Neuronal stem cell (in vitro differentiated cells): ENCODE data around the gene DDX24.

ENCODE experiments used
- DNase-seq: peaks from one replicate; pipeline ENCODE4 v3.0.0-alpha.2; 2013; ENCODE audit warnings: low spot score
- H2AFZ ChIP-seq: one replicate; pipeline ENCODE4 v1.6.1; 2013; ENCODE audit warnings: mild to moderate bottlenecking, low read length, inconsistent platforms
- H2AK5ac ChIP-seq: 2 replicates; pipeline ENCODE4 v1.6.1; 2013; ENCODE audit warnings: low read depth, mild to moderate bottlenecking, inconsistent platforms, low read length, moderate library complexity, mixed read lengths
- H2BK120ac ChIP-seq: 2 replicates; pipeline ENCODE4 v1.6.1; 2013; ENCODE audit warnings: low read depth, mild to moderate bottlenecking, inconsistent platforms, low read length, moderate library complexity, mixed read lengths
- H2BK12ac ChIP-seq: one replicate; pipeline ENCODE4 v1.6.1; 2013; ENCODE audit warnings: low read length, inconsistent platforms
- H2BK15ac ChIP-seq: 2 replicates; pipeline ENCODE4 v1.6.1; 2013; ENCODE audit warnings: mild to moderate bottlenecking, low read length, inconsistent platforms, mixed read lengths
- H2BK5ac ChIP-seq: one replicate; pipeline ENCODE4 v1.6.1; 2013; ENCODE audit warnings: inconsistent platforms, mild to moderate bottlenecking, low read length, moderate library complexity
- H3K14ac ChIP-seq: one replicate; pipeline ENCODE4 v1.6.1; 2013; ENCODE audit warnings: low read length, inconsistent platforms
- H3K18ac ChIP-seq: 2 replicates; pipeline ENCODE4 v1.6.1; 2013; ENCODE audit warnings: low read length, inconsistent platforms
- H3K23ac ChIP-seq: 2 replicates; pipeline ENCODE4 v1.6.1; 2013; ENCODE audit warnings: low read depth, mild to moderate bottlenecking, mixed read lengths, low read length, inconsistent platforms; ENCODE audit not compliant: poor library complexity
- H3K27ac ChIP-seq: replicated peaks from 3 replicates; pipeline ENCODE4 v1.5.1; 2013; ENCODE audit warnings: low read length, inconsistent platforms
- H3K27me3 ChIP-seq, 3 experiments: 2 replicates each; pipeline ENCODE4 v1.6.1; 2013; ENCODE audit warnings: low read length in 3 of 3, mild to moderate bottlenecking in 2 of 3, inconsistent platforms in 1 of 3, low read depth in 1 of 3, mixed read lengths in 1 of 3, moderate library complexity in 1 of 3; ENCODE audit not compliant: control insufficient read depth in 3 of 3, insufficient read depth in 3 of 3
- H3K36me3 ChIP-seq, 2 donors: replicated peaks in 1 of 2; 2 replicates each; pipeline ENCODE4 v1.6.1; 2013; ENCODE audit warnings: low read length in 2 of 2; ENCODE audit not compliant: control insufficient read depth in 2 of 2, insufficient read depth in 2 of 2
- H3K4ac ChIP-seq: 2 replicates; pipeline ENCODE4 v1.6.1; 2013; ENCODE audit warnings: inconsistent platforms, mild to moderate bottlenecking, low read length, moderate library complexity
- H3K4me1 ChIP-seq, 2 donors: 1 replicate in 1 of 2; 2 replicates in 1 of 2; pipeline ENCODE4 v1.6.1; 2013; ENCODE audit warnings: low read length in 2 of 2, low read depth in 1 of 2; ENCODE audit not compliant: control insufficient read depth in 2 of 2, insufficient read depth in 1 of 2
- H3K4me2 ChIP-seq: one replicate; pipeline ENCODE4 v1.6.1; 2013; ENCODE audit warnings: mild to moderate bottlenecking, low read length, inconsistent platforms; ENCODE audit not compliant: insufficient read depth, poor library complexity, severe bottlenecking
- H3K4me3 ChIP-seq, 2 donors: 2 replicates each; pipeline ENCODE4 v1.5.1; 2013; ENCODE audit warnings: low read length in 2 of 2, mild to moderate bottlenecking in 2 of 2, inconsistent platforms in 1 of 2, moderate library complexity in 1 of 2
- H3K79me1 ChIP-seq: one replicate; pipeline ENCODE4 v1.6.1; 2013; ENCODE audit warnings: low read depth, mild to moderate bottlenecking, inconsistent platforms, low read length, moderate library complexity
- H3K9ac ChIP-seq: one replicate; pipeline ENCODE4 v1.6.1; 2013; ENCODE audit warnings: mild to moderate bottlenecking, low read depth, low read length, inconsistent platforms; ENCODE audit not compliant: poor library complexity
- H3K9me3 ChIP-seq, 2 donors: replicated peaks in 1 of 2; 2 replicates each; pipeline versions ENCODE3 to v1.6.1; 2013; ENCODE audit warnings: low read length in 2 of 2, mild to moderate bottlenecking in 2 of 2, inconsistent platforms in 1 of 2, low read depth in 1 of 2, mixed read lengths in 1 of 2, moderate library complexity in 1 of 2; ENCODE audit not compliant: control insufficient read depth in 2 of 2, insufficient read depth in 1 of 2
- H4K8ac ChIP-seq: one replicate; pipeline ENCODE4 v1.6.1; 2013; ENCODE audit warnings: low read depth, mild to moderate bottlenecking, inconsistent platforms, low read length, moderate library complexity
- H4K91ac ChIP-seq: one replicate; pipeline ENCODE4 v1.6.1; 2013; ENCODE audit warnings: low read length, low read depth, mild to moderate bottlenecking, inconsistent platforms; ENCODE audit not compliant: poor library complexity
- WGBS, 2 donors: extraction: QIAGEN DNeasy Blood & Tissue Kit; methylation state at CpG; one replicate each; pipeline ENCODE4 v1.1.7; 2013; ENCODE audit warnings: missing lambda C conversion rate in 2 of 2, mixed read lengths in 1 of 2; ENCODE audit not compliant: insufficient read length in 2 of 2, insufficient replicate concordance in 1 of 2; ENCODE audit errors: extremely low coverage in 2 of 2; 5-methylcytosine and 5-hydroxymethylcytosine counted together

Gene DDX24

GRCh38 chr14:94043111-94043755 lies 37.8 kb downstream of the DDX24 start:
- Histone ChIP-seq H3K4ac (no peak overlapping the region), H3K4me1 (peaks cover 0 to 2% of the 10 kb centered on the region in 2 donors), H2BK15ac (no peak overlapping the region), H3K9me3 (no peaks in the 10 kb centered on the region), H3K27ac (no peak overlapping the region), H3K36me3 (peaks cover 23 to 51% of the 10 kb centered on the region in 2 donors), H4K91ac (no peak overlapping the region), H2BK120ac (no peak overlapping the region), H4K8ac (no peak overlapping the region), H3K14ac (no peak overlapping the region), H3K23ac (no peak overlapping the region), H3K27me3 (no peaks in the 10 kb centered on the region), H2AFZ (no peak overlapping the region), H2BK5ac (no peak overlapping the region), H2AK5ac (no peak overlapping the region), H3K4me2 (no peak overlapping the region), H3K9ac (no peak overlapping the region), H3K79me1 (peaks cover 2% of the 10 kb centered on the region), H2BK12ac (no peak overlapping the region), H3K4me3 (no peak overlapping the region), H3K18ac (peak overlapping the region; percentile 21)
- WGBS, 2 donors = no CpG with 5 or more reads among the region's 13 CpGs
- no peak for DNase-seq

DNA sequence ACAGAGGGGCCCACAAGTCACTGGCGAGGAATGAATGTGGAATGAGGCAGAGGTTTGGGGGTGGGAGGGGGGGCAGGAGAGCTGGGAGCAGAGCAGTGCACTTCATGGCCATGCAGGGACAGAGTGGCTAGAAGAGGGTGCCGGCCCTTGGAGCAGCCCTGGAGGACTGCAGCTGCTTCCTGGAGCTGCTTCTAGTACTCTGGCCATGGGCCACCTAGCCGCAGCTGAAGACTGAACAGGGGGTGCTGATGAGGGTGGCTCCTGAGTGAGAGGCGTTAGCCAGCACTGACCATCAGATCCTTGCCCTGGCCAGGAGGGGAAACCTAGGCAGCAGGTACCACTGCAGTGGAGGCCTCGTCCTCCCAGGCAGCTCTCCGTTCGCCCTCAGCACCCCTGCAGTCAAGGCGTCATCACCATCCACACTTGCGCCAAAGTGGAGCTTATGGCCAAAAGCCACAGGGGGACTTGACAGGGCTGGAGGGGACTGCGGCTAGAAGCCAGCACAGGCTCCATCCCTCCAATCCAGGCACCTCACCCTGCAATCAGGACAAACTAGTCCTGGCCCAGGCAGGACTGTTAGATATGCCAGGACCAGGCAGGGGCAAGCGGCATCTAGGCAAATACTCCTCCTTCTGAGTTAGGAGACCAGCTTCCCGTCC lies 38.4 kb downstream of the DDX24 start:
- no peak overlapping the region for H4K91ac ChIP-seq
- H3K4ac ChIP-seq = no peak overlapping the region
- no peak overlapping the region for H2BK5ac ChIP-seq
- H3K9ac ChIP-seq = peak overlapping the region; percentile 63
- H3K4me2 ChIP-seq = no peak overlapping the region
- H3K23ac ChIP-seq = no peak overlapping the region
- no peak overlapping the region for H3K4me3 ChIP-seq
- no peak for DNase-seq
- peaks cover 2% of the 10 kb centered on the region for H3K79me1 ChIP-seq
- no CpG with 5 or more reads among the region's 12 CpGs for WGBS, 2 donors
- H3K18ac ChIP-seq = peak overlapping the region; percentile 59
- no peaks in the 10 kb centered on the region for H3K27me3 ChIP-seq
- no peak overlapping the region for H2AK5ac ChIP-seq
- H3K4me1 ChIP-seq = peaks cover 0 to 2% of the 10 kb centered on the region in 2 donors
- H3K27ac ChIP-seq = no peak overlapping the region
- no peak overlapping the region for H2BK120ac ChIP-seq
- H2BK15ac ChIP-seq = no peak overlapping the region
- peak overlapping the region; percentile 47 for H3K14ac ChIP-seq
- H4K8ac ChIP-seq = no peak overlapping the region
- H2BK12ac ChIP-seq = no peak overlapping the region
- no peak overlapping the region for H2AFZ ChIP-seq
- no peaks in the 10 kb centered on the region for H3K9me3 ChIP-seq
- peaks cover 26 to 44% of the 10 kb centered on the region in 2 donors for H3K36me3 ChIP-seq

- H3K9ac ChIP-seq = no peak overlapping the region
- H4K8ac ChIP-seq = peak overlapping the region; percentile 4
- H3K18ac ChIP-seq = no peak overlapping the region
- H2BK120ac ChIP-seq = no peak overlapping the region
- no peak overlapping the region for H3K4me3 ChIP-seq
- H3K27ac ChIP-seq = no peak overlapping the region
- no peak overlapping the region for H2AK5ac ChIP-seq
- no peak overlapping the region for H2BK5ac ChIP-seq
- H3K9me3 ChIP-seq = no peaks in the 10 kb centered on the region
- H3K14ac ChIP-seq = no peak overlapping the region
- H3K4me1 ChIP-seq = peaks cover 0 to 2% of the 10 kb centered on the region in 2 donors
- H3K79me1 ChIP-seq = peaks cover 2% of the 10 kb centered on the region
- no peak overlapping the region for H2BK12ac ChIP-seq
- peak overlapping the region; percentile 46 for H3K23ac ChIP-seq
- no peak for DNase-seq
- no peak overlapping the region for H3K4me2 ChIP-seq
- no CpG with 5 or more reads among the region's 18 CpGs for WGBS, 2 donors
- no peak overlapping the region for H3K4ac ChIP-seq
- H3K27me3 ChIP-seq = no peaks in the 10 kb centered on the region
- no peak overlapping the region for H2BK15ac ChIP-seq
- no peak overlapping the region for H2AFZ ChIP-seq
- H4K91ac ChIP-seq = no peak overlapping the region
- peaks cover 18 to 36% of the 10 kb centered on the region in 2 donors for H3K36me3 ChIP-seq
These were observed 39.3 kb downstream of the DDX24 start for GRCh38 chr14:94041551-94042346.

DNA sequence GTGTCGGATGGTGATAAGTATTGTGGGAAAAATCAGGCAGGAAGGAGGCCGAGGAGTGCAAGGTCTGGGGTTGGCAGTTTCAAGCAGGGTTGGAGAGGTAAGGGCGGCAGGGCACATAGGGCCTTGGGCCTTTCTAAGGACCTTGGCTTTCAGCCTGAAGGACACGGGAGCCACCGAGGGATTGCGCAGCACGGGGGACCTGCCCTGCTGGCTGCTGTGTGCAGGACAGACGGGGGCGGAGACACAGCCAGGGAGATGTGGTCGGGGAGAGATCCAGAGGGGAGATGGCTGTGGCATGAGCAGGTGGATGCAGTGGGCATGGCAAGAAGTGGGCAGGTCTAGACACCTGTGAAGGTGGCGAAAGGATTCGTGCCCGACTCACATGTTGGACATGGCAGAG lies 40.2 kb downstream of the DDX24 start:
- no peak overlapping the region for H2BK5ac ChIP-seq
- peak overlapping the region; percentile 54 for H3K9ac ChIP-seq
- no peak overlapping the region for H3K4me2 ChIP-seq
- H3K18ac ChIP-seq = peak overlapping the region; percentile 17
- H3K4me1 ChIP-seq = peaks cover 0 to 2% of the 10 kb centered on the region in 2 donors
- peaks cover 13 to 27% of the 10 kb centered on the region in 2 donors for H3K36me3 ChIP-seq
- H3K23ac ChIP-seq = peak overlapping the region; percentile 40
- H3K9me3 ChIP-seq = no peaks in the 10 kb centered on the region
- peak overlapping the region; percentile 87 for H4K8ac ChIP-seq
- H3K4ac ChIP-seq = no peak overlapping the region
- no peak overlapping the region for H2AK5ac ChIP-seq
- H2BK12ac ChIP-seq = no peak overlapping the region
- no peak for DNase-seq
- peak overlapping the region; percentile 25 for H3K14ac ChIP-seq
- H3K27me3 ChIP-seq = no peaks in the 10 kb centered on the region
- H2BK120ac ChIP-seq = no peak overlapping the region
- no peak overlapping the region for H4K91ac ChIP-seq
- no peak overlapping the region for H2BK15ac ChIP-seq
- no peak overlapping the region for H2AFZ ChIP-seq
- H3K79me1 ChIP-seq = peaks cover 2% of the 10 kb centered on the region
- no CpG with 5 or more reads among the region's 13 CpGs for WGBS, 2 donors
- no peak overlapping the region for H3K27ac ChIP-seq
- no peak overlapping the region for H3K4me3 ChIP-seq
